Spinal cord (tissue), 10 donors: ENCODE results near the gene E4F1. TPM values are rescaled to one million over a fixed set of nuclear protein-coding genes. Genes with fewer than 3 reads are reported as not detected.
"Not testable (repeated sequence)": the region's sequence is repeated elsewhere in the genome, so short reads cannot be mapped to it uniquely, and the experiment has no call there.

Experiments
- DNase-seq, 6 donors: peaks; one replicate each; pipeline versions ENCODE4 v3.0.0 to v3.0.0-alpha.2; 2013 to 2015; ENCODE audit warnings: low spot score in 6 of 6, low read depth in 4 of 6
- H3K27ac ChIP-seq: one replicate; pipeline ENCODE4 v1.5.1; 2013; ENCODE audit warnings: low read depth, low read length, control low read depth
- H3K27me3 ChIP-seq: one replicate; pipeline ENCODE4 v1.6.1; 2013; ENCODE audit warnings: low read length; ENCODE audit not compliant: control insufficient read depth, insufficient read depth
- H3K36me3 ChIP-seq: one replicate; pipeline ENCODE4 v1.6.1; 2013; ENCODE audit warnings: low read length; ENCODE audit not compliant: control insufficient read depth, insufficient read depth
- H3K4me1 ChIP-seq: one replicate; pipeline ENCODE4 v1.6.1; 2013; ENCODE audit warnings: low read length; ENCODE audit not compliant: control insufficient read depth, insufficient read depth
- H3K4me3 ChIP-seq: one replicate; pipeline ENCODE4 v1.5.1; 2013; ENCODE audit warnings: low read depth, low read length, control low read depth
- H3K9me3 ChIP-seq: one replicate; pipeline ENCODE4 v1.6.1; 2013; ENCODE audit warnings: low read length; ENCODE audit not compliant: control insufficient read depth, insufficient read depth
- WGBS: methylation state at CpG from one replicate; pipeline ENCODE4 v1.1.5; 2013; ENCODE audit warnings: missing lambda C conversion rate; ENCODE audit not compliant: insufficient coverage; 5-methylcytosine and 5-hydroxymethylcytosine counted together
- polyA plus RNA-seq, 2 donors: library from polyadenylated mRNA; unstranded; fragments of 120-200 nt; gene quantifications; one replicate each; pipeline ENCODE4 v1.2.1, GENCODE V29; 2013; ENCODE audit not compliant: insufficient read length in 2 of 2
- total RNA-seq, 2 donors: library from RNA; depleted of rRNA in 1 of 2; stranded (reverse); fragments of 120-200 nt in 1 of 2; fragments of >200 nt in 1 of 2; gene quantifications; one replicate each; pipeline versions ENCODE4 v1.2.3 to v1.2.4, GENCODE V29; 2013 to 2014
- donor health status: healthy.

The E4F1 gene
- total and polyA plus RNA-seq, 4 donors, result 18.0 to 31.9 (median 29.5) TPM

DNA sequence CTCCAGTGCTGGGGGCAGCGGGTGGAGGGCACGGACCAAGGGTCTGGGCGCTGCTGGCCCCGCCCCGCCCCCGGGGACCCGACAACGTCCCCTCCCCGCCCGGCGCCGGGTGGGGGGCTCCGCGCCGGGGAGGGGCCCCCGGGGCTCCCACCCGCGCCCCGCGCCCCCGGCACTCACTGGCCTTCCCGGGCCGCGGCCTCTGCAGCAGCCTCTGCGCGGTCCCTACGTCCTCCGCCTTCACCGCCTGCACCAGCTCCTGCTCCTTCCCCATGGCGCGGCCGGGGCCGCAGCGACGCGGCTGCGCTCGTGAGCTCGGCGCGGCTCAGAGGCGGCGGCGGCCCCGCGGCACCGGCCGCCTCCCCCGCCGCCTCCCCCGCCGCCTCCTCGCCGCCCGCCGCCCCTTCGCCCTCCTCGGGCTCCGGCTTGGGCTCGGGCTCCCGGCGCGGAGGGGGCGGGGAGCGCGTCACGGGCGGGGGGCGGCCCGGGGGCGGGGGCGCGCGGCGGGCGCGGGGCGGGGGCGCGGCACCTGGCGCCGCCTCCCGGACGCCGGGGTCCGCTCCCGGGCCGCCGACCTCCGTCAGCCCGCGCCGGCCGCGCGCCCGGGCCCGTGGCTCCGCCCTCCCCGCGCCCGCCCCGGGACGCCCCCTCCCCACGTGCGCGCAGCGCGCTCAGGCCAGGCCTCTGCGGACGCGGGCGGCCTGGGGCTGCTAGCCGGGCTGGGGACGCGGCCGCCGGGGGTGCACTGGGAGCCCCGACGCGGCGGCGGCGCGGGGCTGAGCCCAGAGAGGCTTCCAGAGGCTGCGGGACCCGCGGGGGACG, 27.0 kb upstream of the E4F1 start, which contains the start of gene CASKIN1:
Gene CASKIN1, minus strand, starts transcription at position 444 of the 819 bp plus-strand sequence. Its CDS starts 173 bp downstream, at position 271.
- H3K4me1 ChIP-seq, result peaks cover 39% of the 10 kb centered on the region
- H3K9me3 ChIP-seq, result no peaks in the 10 kb centered on the region
- peak within 1 kb of the TSS; percentile 36 for H3K4me3 ChIP-seq
- no peak within 1 kb of the TSS for H3K27ac ChIP-seq
- H3K36me3 ChIP-seq, result peaks cover 30% of the 10 kb centered on the region
- peak in 2 of 6 donors; percentile 60 to 72 for DNase-seq
- H3K27me3 ChIP-seq, result peaks cover 3% of the 10 kb centered on the region
- under 1% methylated on average over 102 of the region's 129 CpGs for whole genome bisulfite sequencing

DNA sequence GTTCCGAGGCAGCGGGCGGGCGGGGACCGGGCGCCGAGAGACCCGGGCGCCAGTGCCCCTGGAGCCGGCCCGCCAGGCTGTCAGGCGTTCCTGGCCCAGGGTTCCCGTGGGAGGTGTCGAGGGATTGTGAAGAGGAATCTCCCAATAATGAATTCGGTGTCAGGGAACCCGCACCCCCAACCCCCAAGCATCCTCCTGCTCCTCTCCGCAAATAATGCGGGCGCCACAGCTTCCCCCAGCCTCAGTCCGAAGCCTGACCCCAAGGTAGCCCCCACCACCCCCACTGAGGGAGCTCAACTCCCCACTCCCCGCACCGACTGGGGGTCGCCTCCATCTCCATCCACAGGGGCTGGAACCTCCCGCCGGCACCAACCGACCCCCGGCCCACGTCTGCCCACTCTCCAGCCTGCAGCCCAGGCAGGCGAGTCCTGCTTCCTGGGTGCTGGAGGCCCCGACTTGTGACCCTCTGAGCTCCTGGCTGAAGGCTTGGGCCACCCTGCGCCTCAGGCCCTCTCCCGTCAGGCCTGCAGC, 26.3 kb upstream of the E4F1 start:
- peaks cover 33% of the 10 kb centered on the region for H3K4me1 ChIP-seq
- no peak overlapping the region for H3K4me3 ChIP-seq
- DNase-seq, result no peak
- peaks cover 3% of the 10 kb centered on the region for H3K27me3 ChIP-seq
- 22% methylated on average over 25 of the region's 32 CpGs for WGBS
- no peak overlapping the region for H3K27ac ChIP-seq
- H3K9me3 ChIP-seq, result no peaks in the 10 kb centered on the region
- peaks cover 24% of the 10 kb centered on the region for H3K36me3 ChIP-seq

DNA sequence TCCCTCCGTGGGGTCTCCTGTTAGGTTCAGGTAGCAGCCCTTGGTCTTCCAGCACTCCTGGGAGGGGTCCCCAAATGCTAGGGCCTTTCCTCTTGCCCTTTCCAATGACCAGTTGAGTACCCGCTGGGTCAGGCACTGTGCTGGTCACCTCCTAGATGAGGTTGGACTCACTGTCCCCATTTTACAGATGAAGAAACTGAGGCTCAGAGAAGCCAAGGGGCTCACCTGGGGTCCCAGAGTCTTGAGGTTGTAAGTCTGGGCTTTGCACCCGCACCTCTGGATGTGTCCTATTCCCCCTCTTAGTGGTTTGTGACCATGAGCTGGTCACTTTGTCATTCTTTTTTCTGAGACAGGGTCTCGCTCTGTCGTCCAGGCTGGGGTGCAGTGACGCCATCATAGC, 25.6 kb upstream of the E4F1 start:
- Histone ChIP-seq H3K4me1 (peaks cover 29% of the 10 kb centered on the region), H3K27me3 (peaks cover 3% of the 10 kb centered on the region), H3K9me3 (no peaks in the 10 kb centered on the region), H3K27ac (no peak overlapping the region), H3K4me3 (no peak overlapping the region), H3K36me3 (peaks cover 17% of the 10 kb centered on the region)
- no peak for DNase-seq
- WGBS, result 80% methylated on average over 5 of the region's 6 CpGs

DNA sequence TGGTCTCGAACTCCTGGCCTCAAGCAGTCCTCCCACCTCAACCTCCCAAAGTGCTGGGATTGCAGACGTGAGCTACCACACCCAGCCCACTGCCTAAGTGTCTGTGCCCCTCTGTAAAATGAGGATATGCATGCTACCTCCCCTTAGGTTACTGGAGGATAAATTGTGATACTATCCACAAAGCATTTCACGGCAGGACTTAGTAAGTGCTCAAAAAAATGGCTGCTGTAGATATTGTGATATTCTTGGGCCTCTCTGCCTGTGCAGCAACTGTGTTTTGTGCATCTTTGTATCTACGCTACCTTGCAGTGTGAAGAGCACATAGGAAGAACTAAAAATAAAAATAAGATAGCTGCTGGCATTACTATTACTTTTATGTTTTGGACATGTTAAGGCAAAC, 25.1 kb upstream of the E4F1 start:
- H3K27me3 ChIP-seq, result peaks cover 3% of the 10 kb centered on the region
- no peak for DNase-seq
- H3K36me3 ChIP-seq, result peaks cover 14% of the 10 kb centered on the region
- no peak overlapping the region for H3K4me3 ChIP-seq
- peaks cover 29% of the 10 kb centered on the region for H3K4me1 ChIP-seq
- H3K9me3 ChIP-seq, result no peaks in the 10 kb centered on the region
- no CpG with 5 or more reads among the region's 4 CpGs for WGBS
- H3K27ac ChIP-seq, result no peak overlapping the region

DNA sequence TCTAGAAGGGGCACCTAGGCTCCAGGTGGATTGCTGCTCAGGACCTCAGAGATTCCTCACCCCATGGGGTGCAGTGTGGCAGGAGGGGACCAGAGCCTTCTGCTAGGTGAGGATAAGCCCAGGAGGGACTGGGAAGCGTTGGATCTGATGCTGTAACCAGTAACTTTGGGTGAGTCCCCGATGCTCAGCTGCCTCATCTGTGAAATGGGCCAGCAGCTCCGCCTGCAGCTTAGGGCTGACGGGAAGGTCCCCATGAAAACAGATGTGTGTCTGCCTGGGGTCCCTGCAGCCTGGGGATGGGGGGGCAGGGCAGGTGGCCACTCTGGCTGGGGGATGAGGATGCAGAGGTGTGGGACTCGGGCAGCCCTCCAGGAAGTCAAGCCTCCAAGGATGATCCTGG, 24.3 kb upstream of the E4F1 start:
- Histone ChIP-seq H3K4me3 (no peak overlapping the region), H3K27me3 (peaks cover 3% of the 10 kb centered on the region), H3K27ac (no peak overlapping the region), H3K36me3 (peaks cover 7% of the 10 kb centered on the region), H3K9me3 (no peaks in the 10 kb centered on the region), H3K4me1 (peaks cover 23% of the 10 kb centered on the region)
- WGBS, result 76% methylated on average over 5 of the region's 5 CpGs
- DNase-seq, result no peak

DNA sequence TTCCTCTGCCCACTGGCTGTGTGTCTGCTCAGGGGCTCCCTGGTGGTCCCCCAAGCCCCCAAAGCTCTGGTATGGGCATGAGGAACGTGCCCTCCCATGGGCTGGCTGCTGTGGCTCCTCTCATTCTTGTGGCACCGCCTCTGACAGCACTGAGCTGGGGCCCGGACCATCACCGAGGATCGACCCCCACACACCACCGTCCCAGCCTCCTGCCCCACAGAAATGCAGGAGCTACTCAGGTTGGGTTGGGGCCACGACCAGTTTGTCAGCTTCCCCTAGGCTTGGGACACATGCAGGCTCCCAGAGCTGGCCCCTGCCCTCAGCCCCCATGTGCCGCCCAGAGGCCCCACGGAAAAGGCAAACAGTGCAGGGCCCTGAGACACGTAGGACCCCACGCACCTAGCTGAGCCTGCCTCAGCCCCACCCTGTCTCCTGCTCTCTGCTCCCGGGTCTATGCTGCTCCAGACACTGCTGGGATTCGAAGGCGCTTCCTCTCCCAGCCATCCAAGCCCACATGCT, 23.7 kb upstream of the E4F1 start:
- no peak for DNase-seq
- Histone ChIP-seq H3K36me3 (peaks cover under 1% of the 10 kb centered on the region), H3K4me1 (peaks cover 20% of the 10 kb centered on the region), H3K27ac (no peak overlapping the region), H3K4me3 (no peak overlapping the region), H3K27me3 (peaks cover 3% of the 10 kb centered on the region), H3K9me3 (no peaks in the 10 kb centered on the region)
- WGBS, result 62% methylated on average over 14 of the region's 14 CpGs

DNA sequence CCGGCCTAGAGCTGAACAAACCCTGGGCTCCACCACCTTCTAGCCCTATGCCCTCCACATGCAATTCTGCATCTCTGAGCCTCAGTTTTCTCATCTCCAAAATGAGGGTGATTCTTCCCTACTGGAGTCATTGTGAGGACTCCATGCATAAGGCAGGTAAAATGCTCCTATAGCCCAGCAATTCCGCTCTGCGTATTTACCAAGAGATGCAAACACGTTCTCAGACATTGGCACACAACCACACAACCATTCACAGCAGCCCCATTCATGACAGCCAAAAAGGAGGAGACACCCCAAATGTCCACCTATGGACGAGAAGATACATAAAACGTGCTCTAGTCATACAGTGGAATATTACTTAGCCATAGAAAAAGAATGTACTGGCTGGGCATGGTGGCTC, 23.1 kb upstream of the E4F1 start:
- H3K27me3 ChIP-seq, result peaks cover 3% of the 10 kb centered on the region
- H3K4me1 ChIP-seq, result peaks cover 18% of the 10 kb centered on the region
- DNase-seq, result no peak
- H3K4me3 ChIP-seq, result no peak overlapping the region
- WGBS, result 81% methylated on average over 4 of the region's 6 CpGs
- H3K27ac ChIP-seq, result no peak overlapping the region
- no peaks in the 10 kb centered on the region for H3K9me3 ChIP-seq
- H3K36me3 ChIP-seq, result no peaks in the 10 kb centered on the region

DNA sequence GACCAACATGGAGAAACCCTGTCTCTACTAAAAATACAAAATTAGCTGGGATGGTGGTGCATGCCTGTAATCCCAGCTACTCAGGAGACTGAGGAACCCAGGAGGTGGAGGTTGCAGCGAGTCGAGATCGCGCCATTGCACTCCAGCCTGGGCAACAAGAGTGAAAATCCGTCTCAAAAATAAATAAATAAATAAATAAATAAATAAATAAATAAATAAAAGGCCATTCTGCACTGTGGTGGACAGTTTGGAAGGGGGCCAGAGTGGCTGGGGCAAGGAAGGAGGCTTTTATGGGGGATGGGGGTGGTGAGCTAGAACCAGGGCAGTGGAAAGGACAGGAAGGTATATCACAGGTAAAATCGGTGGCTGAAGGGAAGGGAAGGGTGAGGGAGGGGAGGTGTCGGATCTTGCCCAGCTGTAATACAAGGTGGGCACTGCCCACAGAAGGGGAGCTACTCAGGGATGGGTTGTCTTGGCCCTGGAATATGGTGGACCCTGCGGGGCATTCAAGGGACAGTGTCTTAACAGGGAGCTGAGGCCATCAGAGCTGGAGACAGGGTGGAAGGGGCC, 20.2 kb upstream of the E4F1 start:
- not testable (repeated sequence) for H3K4me3 ChIP-seq, DNase-seq, H3K9me3 ChIP-seq, H3K27ac ChIP-seq, H3K27me3 ChIP-seq
- Histone ChIP-seq H3K4me1 (peaks cover 27% of the 10 kb centered on the region), H3K36me3 (peaks cover 22% of the 10 kb centered on the region)
- whole genome bisulfite sequencing, result 100% methylated on average over 3 of the region's 8 CpGs

DNA sequence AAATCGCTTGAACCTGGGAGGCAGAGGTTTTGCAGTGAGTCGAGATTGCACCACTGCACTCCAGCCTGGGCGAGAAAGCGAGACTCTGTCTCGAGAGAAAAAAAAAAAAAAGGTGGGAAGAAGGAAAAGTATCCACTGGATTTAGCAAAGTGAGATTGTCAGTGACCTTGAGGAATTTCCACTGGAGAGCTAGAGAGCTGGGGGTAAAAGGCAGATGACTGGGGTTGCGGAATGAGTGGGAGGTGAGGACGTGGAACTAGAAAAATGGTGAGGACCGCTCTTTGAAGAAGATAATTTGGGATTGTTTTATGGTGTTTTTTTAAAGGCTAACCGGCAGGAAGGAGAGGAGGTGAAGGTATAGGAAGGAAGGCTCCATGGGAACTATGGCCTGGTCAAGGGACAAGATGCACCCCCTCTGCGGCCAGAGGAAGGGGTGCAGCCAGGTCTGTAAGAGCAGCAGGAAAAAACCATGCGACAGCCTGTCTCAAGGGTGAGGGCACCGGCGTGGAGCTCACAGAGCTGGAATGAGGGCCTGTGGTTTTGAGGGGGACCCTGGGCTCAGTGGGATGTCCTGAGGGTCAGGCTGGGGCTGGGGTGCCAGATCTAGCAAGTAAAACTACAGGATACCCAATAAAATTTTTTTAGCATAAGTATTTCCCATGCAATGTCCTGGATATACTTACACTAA, 18.8 kb upstream of the E4F1 start:
- no peaks in the 10 kb centered on the region for H3K9me3 ChIP-seq
- peak overlapping the region; percentile 95 for H3K27ac ChIP-seq
- peaks cover 28% of the 10 kb centered on the region for H3K4me1 ChIP-seq
- H3K4me3 ChIP-seq, result peak overlapping the region; percentile 90
- H3K27me3 ChIP-seq, result no peaks in the 10 kb centered on the region
- no peak for DNase-seq
- 88% methylated on average over 9 of the region's 13 CpGs for WGBS
- H3K36me3 ChIP-seq, result peaks cover 35% of the 10 kb centered on the region
